BLaER1 (cell line): ENCODE measurements around the gene LPCAT2.

ENCODE experiments used
- H3K27ac ChIP-seq: shearing (Covaris generic); formaldehyde crosslinking; 2 replicates; pipeline ENCODE4 v1.8.1; 2022
- H3K27me3 ChIP-seq: shearing (Covaris generic); formaldehyde crosslinking; 2 replicates; pipeline ENCODE4 v1.8.1; 2022
- H3K36me3 ChIP-seq: shearing (Covaris generic); formaldehyde crosslinking; 2 replicates; pipeline ENCODE4 v1.8.1; 2022
- H3K4me1 ChIP-seq: shearing (Covaris generic); formaldehyde crosslinking; 2 replicates; pipeline ENCODE4 v1.8.1; 2022
- H3K4me2 ChIP-seq: shearing (Covaris generic); formaldehyde crosslinking; 2 replicates; pipeline ENCODE4 v1.8.1; 2022
- H3K4me3 ChIP-seq: shearing (Covaris generic); formaldehyde crosslinking; 2 replicates; pipeline ENCODE4 v1.8.1; 2022
- H3K9ac ChIP-seq: shearing (Covaris generic); formaldehyde crosslinking; 2 replicates; pipeline ENCODE4 v1.8.1; 2022
- H3K9me3 ChIP-seq: shearing (Covaris generic); formaldehyde crosslinking; 2 replicates; pipeline ENCODE4 v1.8.1; 2022
- H4K20me1 ChIP-seq: shearing (Covaris generic); formaldehyde crosslinking; 2 replicates; pipeline ENCODE4 v1.8.1; 2022
- Cebpa-rat ChIP-seq: shearing (Covaris generic); IDR thresholded peaks from 2 replicates; pipeline ENCODE4 v1.8.1; 2022

Gene LPCAT2

GRCh38 chr16:55501549-55502322, 7.1 kb upstream of the LPCAT2 start:
- no peak overlapping the region for H3K9ac ChIP-seq
- H3K4me1 ChIP-seq, result peaks cover 60% of the 10 kb centered on the region
- no peak for TF ChIP-seq Cebpa-rat
- no peak overlapping the region for H3K4me3 ChIP-seq
- no peak overlapping the region for H3K4me2 ChIP-seq
- no peaks in the 10 kb centered on the region for H3K27me3 ChIP-seq
- no peak overlapping the region for H3K27ac ChIP-seq
- H4K20me1 ChIP-seq, result no peaks in the 10 kb centered on the region
- H3K36me3 ChIP-seq, result no peaks in the 10 kb centered on the region
- H3K9me3 ChIP-seq, result no peaks in the 10 kb centered on the region

- Histone ChIP-seq H4K20me1 (no peaks in the 10 kb centered on the region), H3K4me2 (peak overlapping the region; percentile 65), H3K9me3 (no peaks in the 10 kb centered on the region), H3K4me3 (no peak overlapping the region), H3K27ac (no peak overlapping the region), H3K9ac (peak overlapping the region; percentile 40; the same call in 1 of the 2 replicates), H3K4me1 (peaks cover 48% of the 10 kb centered on the region), H3K36me3 (no peaks in the 10 kb centered on the region), H3K27me3 (peaks cover 3% of the 10 kb centered on the region; the same call in 1 of the 2 replicates)
- no peak for TF ChIP-seq Cebpa-rat
These were observed 6.0 kb upstream of the LPCAT2 start for GRCh38 chr16:55502801-55503366.

- Histone ChIP-seq H3K27ac (no peak overlapping the region), H3K4me3 (no peak overlapping the region), H3K27me3 (peaks cover 13% of the 10 kb centered on the region), H3K4me1 (peaks cover 47% of the 10 kb centered on the region), H3K4me2 (no peak overlapping the region), H3K36me3 (no peaks in the 10 kb centered on the region), H3K9me3 (peaks cover 5% of the 10 kb centered on the region), H3K9ac (no peak overlapping the region), H4K20me1 (no peaks in the 10 kb centered on the region)
- TF ChIP-seq Cebpa-rat, result no peak
These were observed 4.9 kb upstream of the LPCAT2 start for GRCh38 chr16:55503726-55504550.

- Histone ChIP-seq H3K36me3 (no peaks in the 10 kb centered on the region), H3K27ac (no peak overlapping the region), H3K4me1 (peaks cover 49% of the 10 kb centered on the region)
These were observed 3.4 kb upstream of the LPCAT2 start for GRCh38 chr16:55505333-55506015.

GRCh38 chr16:55506083-55506482, 2.8 kb upstream of the LPCAT2 start:
- Histone ChIP-seq H3K4me1 (peaks cover 46% of the 10 kb centered on the region), H3K4me2 (peak overlapping the region; percentile 34), H3K4me3 (no peak overlapping the region), H4K20me1 (no peaks in the 10 kb centered on the region), H3K9me3 (peaks cover 11% of the 10 kb centered on the region), H3K36me3 (no peaks in the 10 kb centered on the region), H3K9ac (no peak overlapping the region), H3K27me3 (peaks cover 22% of the 10 kb centered on the region), H3K27ac (no peak overlapping the region)
- TF ChIP-seq Cebpa-rat, result no peak

More at GRCh38 chr16:55505333-55506015, 3.4 kb upstream of the LPCAT2 start:
- no peaks in the 10 kb centered on the region for H4K20me1 ChIP-seq
- H3K27me3 ChIP-seq, result peaks cover 22% of the 10 kb centered on the region
- no peak overlapping the region for H3K4me3 ChIP-seq
- H3K4me2 ChIP-seq, result peak overlapping the region; percentile 34; the same call in 1 of the 2 replicates
- no peak for TF ChIP-seq Cebpa-rat
- H3K9me3 ChIP-seq, result peaks cover 11% of the 10 kb centered on the region
- no peak overlapping the region for H3K9ac ChIP-seq

- H3K27me3 ChIP-seq, result peaks cover 22% of the 10 kb centered on the region
- no peak overlapping the region for H3K27ac ChIP-seq
- no peak overlapping the region for H3K9ac ChIP-seq
- no peak overlapping the region for H3K4me3 ChIP-seq
- peaks cover 11% of the 10 kb centered on the region for H3K9me3 ChIP-seq
- no peak for TF ChIP-seq Cebpa-rat
- H3K36me3 ChIP-seq, result no peaks in the 10 kb centered on the region
- H4K20me1 ChIP-seq, result no peaks in the 10 kb centered on the region
- H3K4me1 ChIP-seq, result peaks cover 46% of the 10 kb centered on the region
- peak overlapping the region; percentile 34; the same call in 1 of the 2 replicates for H3K4me2 ChIP-seq
These were observed 2.2 kb upstream of the LPCAT2 start for GRCh38 chr16:55506708-55507107.

GRCh38 chr16:55508271-55508921, 476 bp upstream of the LPCAT2 start:
- Histone ChIP-seq H3K27ac (no peak overlapping the region), H4K20me1 (no peaks in the 10 kb centered on the region), H3K4me2 (peak overlapping the region; percentile 60), H3K9ac (no peak overlapping the region), H3K4me3 (no peak overlapping the region; the same call in 1 of the 2 replicates), H3K27me3 (peaks cover 22% of the 10 kb centered on the region), H3K4me1 (peaks cover 35% of the 10 kb centered on the region), H3K36me3 (no peaks in the 10 kb centered on the region), H3K9me3 (peaks cover 25% of the 10 kb centered on the region)
- no peak for TF ChIP-seq Cebpa-rat

- peak overlapping the region; percentile 60 for H3K4me2 ChIP-seq
- H3K9me3 ChIP-seq, result peaks cover 32% of the 10 kb centered on the region
- no peaks in the 10 kb centered on the region for H4K20me1 ChIP-seq
- H3K36me3 ChIP-seq, result no peaks in the 10 kb centered on the region
- H3K27ac ChIP-seq, result no peak overlapping the region
- no peak for TF ChIP-seq Cebpa-rat
- H3K9ac ChIP-seq, result no peak overlapping the region
- H3K4me1 ChIP-seq, result peaks cover 30% of the 10 kb centered on the region
- peaks cover 22% of the 10 kb centered on the region for H3K27me3 ChIP-seq
- H3K4me3 ChIP-seq, result no peak overlapping the region
These were observed 1.4 kb downstream of the LPCAT2 start for GRCh38 chr16:55510185-55510805.
